NT2/D1 (cell line): Measurements from ENCODE around the gene FBLN2.

Experiments
- DNase-seq: peaks from one replicate; pipeline ENCODE4 v3.0.0-alpha.2; 2011; ENCODE audit warnings: low read depth, low spot score
- H3K27me3 ChIP-seq: 2 replicates; pipeline ENCODE4 v1.6.0; 2011; ENCODE audit warnings: mild to moderate bottlenecking; ENCODE audit not compliant: insufficient read length, insufficient read depth
- H3K36me3 ChIP-seq: 2 replicates; pipeline ENCODE4 v1.6.1; 2011; ENCODE audit warnings: mild to moderate bottlenecking, low read length, mixed read lengths; ENCODE audit not compliant: insufficient read depth, insufficient read length
- H3K4me1 ChIP-seq: 2 replicates; pipeline ENCODE4 v1.5.1; 2011; ENCODE audit not compliant: insufficient read depth, insufficient read length
- H3K4me3 ChIP-seq: 2 replicates; pipeline ENCODE4 v1.5.1; 2011; ENCODE audit warnings: low read depth; ENCODE audit not compliant: insufficient read length
- H3K9ac ChIP-seq: 2 replicates; pipeline ENCODE4 v1.6.0; 2011; ENCODE audit warnings: low read depth; ENCODE audit not compliant: insufficient read length
- H3K9me3 ChIP-seq: 2 replicates; pipeline ENCODE4 v1.5.1; 2011; ENCODE audit warnings: mild to moderate bottlenecking, low read length; ENCODE audit not compliant: insufficient read depth
- SUZ12 ChIP-seq: IDR thresholded peaks from 2 replicates; pipeline ENCODE4 v1.6.1; 2011; ENCODE audit not compliant: insufficient read length, insufficient read depth; ENCODE audit errors: extremely low read depth
- YY1 ChIP-seq: IDR thresholded peaks from 2 replicates; pipeline ENCODE4 v1.6.1; 2011; ENCODE audit not compliant: insufficient read length, insufficient read depth
- ZNF274 ChIP-seq: IDR thresholded peaks from 2 replicates; pipeline ENCODE4 v1.6.1; 2011; ENCODE audit warnings: mild to moderate bottlenecking, low read depth, low read length

The FBLN2 gene

GRCh38 chr3:13515786-13516759 is 32.9 kb upstream of the FBLN2 start:
- TF ChIP-seq ZNF274, result no peak
- TF ChIP-seq YY1, result no peak
- TF ChIP-seq SUZ12, result no peak
- Histone ChIP-seq H3K36me3 (no peaks in the 10 kb centered on the region), H3K9ac (peak overlapping the region; percentile 57), H3K9me3 (no peaks in the 10 kb centered on the region), H3K4me1 (peaks cover 11% of the 10 kb centered on the region), H3K4me3 (no peak overlapping the region), H3K27me3 (no peaks in the 10 kb centered on the region)
- no peak for DNase-seq

DNA sequence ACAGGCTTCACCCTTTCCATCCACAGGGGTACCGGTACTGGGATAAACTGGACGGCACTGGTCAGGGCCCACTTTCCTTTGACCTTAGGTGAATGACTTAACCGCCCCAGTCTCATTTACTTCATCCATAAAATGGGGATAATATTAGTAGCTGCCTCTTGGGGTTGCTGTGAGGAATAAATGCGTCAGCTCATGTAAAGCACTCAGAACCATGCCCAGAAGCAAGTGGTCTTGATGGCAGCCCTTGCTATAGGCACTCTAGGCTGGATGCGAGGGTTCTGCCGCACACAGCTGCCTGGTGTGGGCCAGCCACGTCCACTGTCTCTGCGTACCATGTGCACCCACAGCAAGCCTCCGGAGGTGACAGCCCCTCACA is 32.2 kb upstream of the FBLN2 start:
- no peaks in the 10 kb centered on the region for H3K36me3 ChIP-seq
- no peaks in the 10 kb centered on the region for H3K27me3 ChIP-seq
- no peak for DNase-seq
- no peak overlapping the region for H3K4me3 ChIP-seq
- H3K9ac ChIP-seq, result no peak overlapping the region
- TF ChIP-seq YY1 (no peak), SUZ12 (no peak), ZNF274 (no peak)
- peaks cover 6% of the 10 kb centered on the region; the same call in 1 of the 2 replicates for H3K9me3 ChIP-seq
- H3K4me1 ChIP-seq, result peaks cover 11% of the 10 kb centered on the region

DNA sequence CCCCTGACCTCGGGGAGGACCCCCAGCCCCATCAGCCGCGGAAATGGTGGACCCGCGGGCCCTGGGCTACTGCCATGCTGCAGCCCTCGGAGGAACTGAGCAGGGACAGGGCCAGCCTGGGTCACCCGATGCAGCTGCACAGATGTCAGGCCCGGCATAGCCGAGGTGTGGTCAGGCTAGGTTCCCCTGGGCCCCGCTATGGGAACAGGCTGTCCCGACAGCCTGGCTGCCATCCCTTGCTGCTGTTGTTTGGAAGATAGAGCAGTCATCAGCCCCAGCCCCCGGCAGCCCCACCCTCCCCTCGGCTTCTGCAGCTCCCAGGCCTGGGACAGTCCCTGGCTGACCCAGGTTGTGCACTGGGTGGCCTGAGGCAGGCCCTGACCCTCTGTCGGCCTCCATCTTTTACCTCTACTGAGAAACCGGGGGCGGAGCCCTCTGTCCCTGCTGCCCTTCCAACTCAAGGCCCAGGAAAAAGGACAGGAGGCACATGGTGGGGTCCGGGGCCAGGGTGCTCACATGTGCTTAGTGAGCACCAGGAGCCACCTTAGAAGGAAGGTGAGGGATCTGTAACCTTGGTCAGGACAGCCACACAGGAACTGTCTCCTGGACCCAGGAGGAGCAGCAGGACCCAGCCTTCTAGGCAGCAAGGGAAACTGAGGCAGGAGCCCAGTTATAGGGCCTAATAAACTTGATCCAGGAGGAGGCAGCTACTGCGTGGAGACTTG is 31.5 kb upstream of the FBLN2 start:
- H3K4me1 ChIP-seq, result peaks cover 11% of the 10 kb centered on the region
- H3K27me3 ChIP-seq, result no peaks in the 10 kb centered on the region
- no peak for DNase-seq
- H3K9me3 ChIP-seq, result peaks cover 8% of the 10 kb centered on the region; the same call in 1 of the 2 replicates
- H3K4me3 ChIP-seq, result no peak overlapping the region
- no peak overlapping the region for H3K9ac ChIP-seq
- no peaks in the 10 kb centered on the region for H3K36me3 ChIP-seq
- no peak for TF ChIP-seq ZNF274

DNA sequence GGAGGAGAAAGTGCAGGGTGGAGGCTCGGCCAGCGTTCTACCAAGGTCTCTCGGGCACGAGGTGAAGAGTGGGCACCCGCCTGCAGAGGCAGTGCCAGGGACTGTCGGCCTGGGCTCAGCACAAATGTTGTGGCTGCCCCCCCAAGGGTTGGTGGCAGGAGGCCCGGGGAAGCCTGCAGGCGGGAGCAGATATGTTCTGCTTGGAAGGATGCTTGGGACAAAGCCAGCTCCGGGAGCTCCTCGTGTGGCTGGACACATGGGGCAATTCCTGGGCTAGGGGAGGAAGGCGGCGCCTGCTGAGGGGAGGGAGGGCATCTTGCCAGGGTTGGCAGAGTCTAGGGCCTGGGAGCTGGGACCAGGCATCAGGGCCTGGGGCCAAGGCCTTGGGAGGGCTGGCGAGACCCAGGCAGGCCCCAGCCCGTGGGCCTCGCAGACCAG is 30.4 kb upstream of the FBLN2 start:
- Histone ChIP-seq H3K4me1 (peaks cover 10% of the 10 kb centered on the region), H3K4me3 (no peak overlapping the region), H3K27me3 (no peaks in the 10 kb centered on the region), H3K9me3 (peaks cover 8% of the 10 kb centered on the region; the same call in 1 of the 2 replicates), H3K36me3 (no peaks in the 10 kb centered on the region), H3K9ac (no peak overlapping the region)
- TF ChIP-seq YY1 (no peak), SUZ12 (no peak), ZNF274 (no peak)
- no peak for DNase-seq

- no peak for TF ChIP-seq ZNF274
- TF ChIP-seq SUZ12, result no peak
- no peak for TF ChIP-seq YY1
- Histone ChIP-seq H3K27me3 (no peaks in the 10 kb centered on the region), H3K4me3 (no peak overlapping the region), H3K36me3 (no peaks in the 10 kb centered on the region), H3K9me3 (peaks cover 8% of the 10 kb centered on the region; the same call in 1 of the 2 replicates), H3K9ac (peak overlapping the region; percentile 14), H3K4me1 (peaks cover 9% of the 10 kb centered on the region)
- DNase-seq, result no peak
Measured at GRCh38 chr3:13519006-13519791, 29.7 kb upstream of the FBLN2 start.

GRCh38 chr3:13520326-13520880 is 28.5 kb upstream of the FBLN2 start:
- DNase-seq, result no peak
- Histone ChIP-seq H3K9me3 (peaks cover 8% of the 10 kb centered on the region; the same call in 1 of the 2 replicates), H3K9ac (no peak overlapping the region), H3K36me3 (no peaks in the 10 kb centered on the region), H3K4me3 (no peak overlapping the region), H3K4me1 (peaks cover 9% of the 10 kb centered on the region), H3K27me3 (no peaks in the 10 kb centered on the region)
- TF ChIP-seq SUZ12 (no peak), YY1 (no peak), ZNF274 (no peak)
